Colonic mucosa (tissue), 4 donors: ENCODE results near the gene DUSP5. TPM values are rescaled to one million over a fixed set of nuclear protein-coding genes. Genes with fewer than 3 reads are reported as not detected.
A peak's percentile ranks its signal among the peaks of the same experiment; 100 is the strongest.

Experiments used
- DNase-seq: peaks from one replicate; pipeline ENCODE4 v3.0.0-alpha.2; 2020
- H3K27ac ChIP-seq: fragments of 200-600 bp; one replicate; pipeline ENCODE4 v1.8.0; 2021
- H3K27me3 ChIP-seq: fragments of 200-600 bp; one replicate; pipeline ENCODE4 v1.8.0; 2021
- H3K36me3 ChIP-seq: fragments of 200-600 bp; one replicate; pipeline ENCODE4 v1.8.0; 2021
- H3K4me1 ChIP-seq: fragments of 200-600 bp; one replicate; pipeline ENCODE4 v1.8.0; 2021; ENCODE audit warnings: mild to moderate bottlenecking
- H3K4me3 ChIP-seq: fragments of 200-600 bp; one replicate; pipeline ENCODE4 v1.8.0; 2021
- H3K9ac ChIP-seq, 2 donors: one replicate each; pipeline ENCODE4 v1.7.0; 2013; ENCODE audit warnings: control low read depth in 2 of 2, low read depth in 2 of 2, low read length in 2 of 2
- H3K9me3 ChIP-seq: fragments of 200-600 bp; one replicate; pipeline ENCODE4 v1.8.0; 2021
- intact Hi-C: fragments of 100-400 bp; cut with DNase I; formaldehyde crosslinking; loops from one replicate; pipeline ENCODE4 v1.14.1; 2022
- total RNA-seq, 2 donors: library from RNA; stranded (reverse); fragmentation: NEBNext Ultra II Directional in 1 of 2; extraction: Animal tissue kit (Norgen Biotek cat#: 25700) in 1 of 2; gene quantifications; one replicate each; pipeline ENCODE4 v1.2.1, GENCODE V29; 2021
- TF ChIP-seq, protein P1 (sequence below): fragments of 200-600 bp; IDR thresholded peaks from one replicate; pipeline ENCODE4 v1.8.0; 2022; ENCODE audit warnings: antibody characterized with exemption, mild to moderate bottlenecking
- donor health status: healthy.
- donor health status: DM: no; HTN: no; CAD: no.
- donor health status: DM: no; HTN: no; CAD: no.

Gene DUSP5
- total RNA-seq, 2 donors from 2014 or later: 6.2 to 22.0 TPM

DNA sequence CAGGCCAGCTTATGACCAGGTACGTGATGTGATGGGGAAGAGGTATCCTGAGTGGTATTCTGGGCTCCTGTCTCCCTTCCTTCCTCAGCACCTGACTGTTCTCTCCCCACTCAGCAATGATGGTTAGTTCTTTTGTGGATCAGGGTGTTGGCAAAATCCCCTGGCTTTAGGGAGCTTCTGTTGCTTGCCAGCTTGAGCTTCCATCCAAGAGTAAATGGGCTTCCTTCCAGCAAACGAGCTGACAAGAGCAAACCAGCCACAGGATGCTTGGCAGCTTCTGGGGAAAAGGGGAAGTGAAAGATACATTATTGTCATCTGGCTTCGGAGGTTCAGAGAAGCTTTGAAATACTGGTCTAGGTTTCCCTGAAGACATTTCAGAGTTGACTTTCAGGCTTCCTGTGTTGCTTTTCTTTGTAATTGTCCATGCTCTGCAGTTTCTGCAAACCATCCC lies 5.2 kb downstream of the DUSP5 start:
- Histone ChIP-seq H3K27ac (peak overlapping the region; percentile 55), H3K4me3 (no peak overlapping the region), H3K4me1 (peaks cover 7% of the 10 kb centered on the region), H3K27me3 (peaks cover 8% of the 10 kb centered on the region), H3K36me3 (no peaks in the 10 kb centered on the region), H3K9ac (no peak overlapping the region), H3K9me3 (no peaks in the 10 kb centered on the region)
- TF ChIP-seq, protein P1, sequence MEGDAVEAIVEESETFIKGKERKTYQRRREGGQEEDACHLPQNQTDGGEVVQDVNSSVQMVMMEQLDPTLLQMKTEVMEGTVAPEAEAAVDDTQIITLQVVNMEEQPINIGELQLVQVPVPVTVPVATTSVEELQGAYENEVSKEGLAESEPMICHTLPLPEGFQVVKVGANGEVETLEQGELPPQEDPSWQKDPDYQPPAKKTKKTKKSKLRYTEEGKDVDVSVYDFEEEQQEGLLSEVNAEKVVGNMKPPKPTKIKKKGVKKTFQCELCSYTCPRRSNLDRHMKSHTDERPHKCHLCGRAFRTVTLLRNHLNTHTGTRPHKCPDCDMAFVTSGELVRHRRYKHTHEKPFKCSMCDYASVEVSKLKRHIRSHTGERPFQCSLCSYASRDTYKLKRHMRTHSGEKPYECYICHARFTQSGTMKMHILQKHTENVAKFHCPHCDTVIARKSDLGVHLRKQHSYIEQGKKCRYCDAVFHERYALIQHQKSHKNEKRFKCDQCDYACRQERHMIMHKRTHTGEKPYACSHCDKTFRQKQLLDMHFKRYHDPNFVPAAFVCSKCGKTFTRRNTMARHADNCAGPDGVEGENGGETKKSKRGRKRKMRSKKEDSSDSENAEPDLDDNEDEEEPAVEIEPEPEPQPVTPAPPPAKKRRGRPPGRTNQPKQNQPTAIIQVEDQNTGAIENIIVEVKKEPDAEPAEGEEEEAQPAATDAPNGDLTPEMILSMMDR: no peak
- DNase-seq: peak; percentile 60
- intact Hi-C loops: no loop called here

DNA sequence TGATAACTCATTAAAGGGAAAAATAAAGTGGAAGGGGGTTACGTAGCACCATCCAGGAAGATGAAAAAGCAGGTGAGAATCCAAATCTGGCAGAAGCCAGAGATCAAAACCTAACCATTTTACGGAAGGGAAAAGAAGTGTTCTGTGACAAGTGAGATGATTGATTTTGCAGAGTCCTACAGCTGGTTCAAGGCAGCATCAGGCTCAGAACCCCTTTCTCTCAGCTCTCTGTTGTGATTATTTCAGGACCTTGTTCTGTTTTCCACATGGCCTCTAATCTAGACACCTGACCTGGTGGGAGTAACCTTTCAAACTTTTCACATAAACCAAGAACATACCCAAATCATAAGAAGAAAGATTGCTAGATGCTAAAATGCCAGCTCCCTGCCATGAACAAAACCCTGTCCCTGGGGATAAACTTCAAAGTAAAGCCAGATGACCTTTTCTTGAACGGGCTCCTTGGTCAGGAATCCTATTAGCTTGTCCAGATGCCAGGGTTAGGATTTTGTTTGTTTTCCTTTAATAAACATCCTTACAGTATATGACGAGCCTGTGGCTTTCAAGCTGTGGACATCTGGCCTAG lies 5.9 kb downstream of the DUSP5 start:
- no peak overlapping the region for H3K4me3 ChIP-seq
- no peak for DNase-seq
- intact Hi-C loops: no loop called here
- TF ChIP-seq, protein P1: no peak
- peaks cover 7% of the 10 kb centered on the region for H3K4me1 ChIP-seq
- peak overlapping the region; percentile 55 for H3K27ac ChIP-seq
- peaks cover 8% of the 10 kb centered on the region for H3K27me3 ChIP-seq
- no peaks in the 10 kb centered on the region for H3K36me3 ChIP-seq
- H3K9me3 ChIP-seq: no peaks in the 10 kb centered on the region
- H3K9ac ChIP-seq: no peak overlapping the region

DNA sequence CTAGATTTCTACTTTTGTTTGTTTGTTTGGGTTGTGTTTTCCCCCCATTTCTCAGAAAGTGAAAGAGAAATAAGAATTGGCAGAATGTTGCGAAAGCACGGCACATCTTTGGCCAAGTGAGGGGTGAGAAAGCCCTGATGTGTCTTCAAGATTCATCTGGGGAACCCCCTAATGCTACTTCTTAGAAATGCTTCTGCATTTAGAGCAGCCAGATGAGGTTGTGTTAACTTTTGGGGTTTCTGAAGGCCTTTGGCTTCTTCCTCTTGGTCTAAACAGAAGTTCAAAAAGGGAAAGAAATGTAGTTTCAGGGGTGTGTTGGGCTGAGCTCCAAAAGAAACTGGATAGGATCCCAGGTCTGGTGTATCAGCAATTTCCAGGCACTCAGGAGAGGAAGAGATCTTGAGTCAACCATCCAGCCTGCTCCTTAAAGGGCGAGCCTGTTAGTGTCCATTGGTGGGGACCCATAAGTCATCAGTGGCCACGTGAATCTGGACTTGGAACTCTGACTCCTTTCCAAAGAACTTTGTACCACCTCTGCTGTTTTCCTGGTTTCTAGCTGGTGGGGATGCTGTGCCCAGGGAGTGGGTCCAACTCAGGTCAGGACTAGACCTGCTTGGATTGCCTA lies 6.5 kb downstream of the DUSP5 start:
- peaks cover 7% of the 10 kb centered on the region for H3K4me1 ChIP-seq
- no peaks in the 10 kb centered on the region for H3K36me3 ChIP-seq
- TF ChIP-seq, protein P1: no peak
- H3K27ac ChIP-seq: peak overlapping the region; percentile 55
- no peak overlapping the region for H3K4me3 ChIP-seq
- H3K27me3 ChIP-seq: peaks cover 4% of the 10 kb centered on the region
- intact Hi-C loops: no loop called here
- DNase-seq: peak; percentile 45
- H3K9ac ChIP-seq: no peak overlapping the region
- no peaks in the 10 kb centered on the region for H3K9me3 ChIP-seq

DNA sequence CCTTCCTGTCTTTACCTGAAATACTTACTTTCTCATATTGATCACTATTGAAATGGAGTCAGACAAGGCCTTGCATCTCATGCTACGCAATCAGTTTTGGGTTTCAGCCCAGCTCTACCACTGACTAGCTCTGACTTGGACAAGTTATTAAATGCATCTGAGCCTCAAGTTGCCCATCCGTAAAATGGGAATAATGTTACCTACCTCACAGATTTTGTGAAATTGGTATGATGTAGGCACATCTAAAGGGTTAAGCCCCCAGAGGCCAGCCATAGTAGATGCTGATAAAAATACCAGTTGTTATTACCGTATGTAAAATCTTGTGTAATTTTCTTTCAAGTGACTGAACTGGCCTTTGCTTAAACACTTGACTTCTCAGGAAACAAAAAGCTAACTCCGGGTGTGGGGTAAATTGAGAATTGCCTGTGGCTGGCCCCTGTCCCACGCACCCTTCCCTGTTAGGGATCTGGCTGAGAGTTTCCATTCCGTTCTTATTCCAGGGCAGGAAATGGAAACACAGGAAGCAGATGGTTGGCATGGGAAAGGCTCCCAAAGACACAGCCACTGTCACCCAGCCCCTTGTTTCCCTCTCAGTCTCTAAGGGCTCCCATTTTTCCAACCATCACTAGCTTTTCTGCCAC lies 7.5 kb downstream of the DUSP5 start:
- Histone ChIP-seq H3K36me3 (no peaks in the 10 kb centered on the region), H3K27me3 (no peaks in the 10 kb centered on the region)

DNA sequence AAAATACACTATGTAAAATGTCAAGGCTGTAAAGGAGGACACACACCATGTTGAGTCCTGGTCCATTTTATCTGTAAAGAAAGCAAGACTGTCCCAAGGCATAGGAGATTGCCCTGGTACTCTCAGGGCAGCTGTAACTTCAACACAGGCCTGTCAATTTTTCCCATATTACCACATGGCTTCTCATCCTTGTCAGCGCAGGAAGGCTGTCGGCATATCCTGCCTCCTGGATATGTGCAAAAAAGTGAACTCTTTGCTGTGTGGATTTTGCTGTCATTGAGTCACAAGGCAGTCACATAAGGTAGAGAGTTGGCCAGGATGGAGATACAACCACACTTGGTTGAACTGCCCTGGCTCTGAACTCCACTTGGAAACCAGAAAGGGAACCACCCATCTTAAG lies 8.7 kb downstream of the DUSP5 start:
- no peaks in the 10 kb centered on the region for H3K36me3 ChIP-seq
- H3K9me3 ChIP-seq: no peaks in the 10 kb centered on the region
- no peak overlapping the region for H3K27ac ChIP-seq
- peaks cover 5% of the 10 kb centered on the region for H3K4me1 ChIP-seq
- intact Hi-C loops: no loop called here
- no peak overlapping the region for H3K9ac ChIP-seq
- no peak overlapping the region for H3K4me3 ChIP-seq
- H3K27me3 ChIP-seq: no peaks in the 10 kb centered on the region
- no peak for DNase-seq
- TF ChIP-seq, protein P1: no peak

More for the DNA sequence above, 7.5 kb downstream of the DUSP5 start:
- intact Hi-C loops: no loop called here
- Histone ChIP-seq H3K27ac (no peak overlapping the region), H3K4me1 (peaks cover 7% of the 10 kb centered on the region), H3K9me3 (no peaks in the 10 kb centered on the region), H3K4me3 (no peak overlapping the region), H3K9ac (no peak overlapping the region)
- TF ChIP-seq, protein P1: no peak
- DNase-seq: no peak
